ENCODE measurements around the gene CARHSP1. TPM values are rescaled to one million over a fixed set of nuclear protein-coding genes. Genes with fewer than 3 reads are reported as not detected.

Gene CARHSP1
- total RNA-seq, 4 donors from 2014 or later, result 47.3 to 75.6 (median 63.8) TPM

DNA sequence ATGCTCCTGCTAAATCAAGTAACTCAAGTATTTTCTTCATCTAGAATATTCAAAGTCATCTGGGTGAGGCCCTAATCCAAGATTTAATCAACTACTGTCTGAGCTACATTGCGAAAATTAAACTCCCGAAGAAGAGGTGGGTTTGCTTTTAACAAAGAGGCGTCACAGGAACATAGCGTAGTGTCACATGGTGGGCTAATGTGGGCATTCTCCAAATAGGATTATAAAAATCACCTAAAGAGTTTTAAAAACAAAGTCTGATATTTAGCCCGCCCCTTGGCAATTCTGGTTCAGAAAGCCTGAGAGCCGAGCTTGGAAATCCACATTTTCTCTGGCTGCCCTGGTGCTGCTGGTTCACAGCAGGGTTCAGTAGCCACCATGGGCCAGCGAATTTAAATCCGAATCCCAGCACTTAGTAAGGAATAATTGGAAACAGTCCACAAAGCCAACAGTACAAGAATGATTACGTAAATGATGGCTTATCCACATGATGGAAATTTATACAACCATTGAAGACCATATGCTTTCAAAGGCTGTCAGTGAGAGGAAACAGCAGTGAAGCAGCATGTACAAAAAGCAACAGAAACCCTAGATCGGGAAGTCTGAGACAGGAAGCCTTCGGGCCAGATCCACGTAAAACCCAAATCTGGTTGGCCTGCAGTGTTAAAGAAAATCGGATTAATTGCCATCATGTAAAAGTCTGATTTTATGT lies 62.4 kb downstream of the CARHSP1 start:
- TF ChIP-seq CTCF (IDR thresholded peaks at IDR 0.05; ENCODE audit: low read depth), result no peak

DNA sequence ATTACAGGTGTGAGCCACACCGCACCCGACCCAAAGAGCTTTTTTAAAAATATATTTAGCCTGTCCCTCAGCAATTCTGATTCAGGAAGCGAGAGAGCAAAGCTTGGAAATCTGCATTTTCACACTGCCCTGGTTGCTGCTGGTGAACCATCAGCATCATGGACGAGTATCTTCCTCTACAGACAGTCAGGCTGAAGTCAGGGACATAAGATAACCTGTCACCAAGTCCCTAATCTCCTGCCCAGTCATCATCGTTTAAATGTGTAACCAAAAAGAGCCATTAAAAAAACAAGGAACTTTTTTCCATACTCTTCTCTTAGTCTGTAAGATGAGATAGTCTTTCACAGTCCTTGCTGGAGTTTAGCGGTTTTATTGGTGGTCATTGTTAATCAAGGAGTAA lies 64.5 kb downstream of the CARHSP1 start:
- TF ChIP-seq CTCF (IDR thresholded peaks at IDR 0.05; ENCODE audit: low read depth), result no peak

Other genes starting within 250 kb of the CARHSP1 start
- gene METTL22, start 247.3 kb downstream of the CARHSP1 start, total RNA-seq, result 10 to 100 TPM; 21.9 to 37.9 (median 24.5) TPM
- gene ABAT, start 194.4 kb downstream of the CARHSP1 start, total RNA-seq, result 1 to 10 TPM; 4.9 to 9.8 (median 7.0) TPM
- 1 to 10 TPM; 2.3 to 9.9 (median 6.5) TPM for gene TMEM186, start 71.4 kb downstream of the CARHSP1 start, total RNA-seq
- gene PMM2, start 71.2 kb downstream of the CARHSP1 start, total RNA-seq, result 10 to 100 TPM; 25.2 to 46.3 (median 42.4) TPM
- not detected for gene LITAFD, start 13.3 kb upstream of the CARHSP1 start, total RNA-seq
- 100 to 1,000 TPM in 1 of 4 donors, 10 to 100 TPM in 3; 75.7 to 158 (median 85.1) TPM for gene USP7, start 94.9 kb upstream of the CARHSP1 start, total RNA-seq
- 10 to 100 TPM; 36.0 to 58.8 (median 47.5) TPM for gene HAPSTR1, start 222.6 kb upstream of the CARHSP1 start, total RNA-seq